HG03460 (cell line): ENCODE data around the gene DCP1B.

Experiments used
- ATAC-seq: cut with Tn5 transposase; IDR thresholded peaks from one replicate; pipeline ENCODE4 v1.9.1; 2021; ENCODE audit not compliant: unreplicated experiment

Gene DCP1B

GRCh38 chr12:2004113-2004929 lies at the start of gene DCP1B:
TSS of gene DCP1B (minus strand) at chr12:2004457. CDS start at chr12:2004431, 26 bp downstream.
- ATAC-seq: peak; percentile 98

- ATAC-seq: no peak
These were observed 49.4 kb upstream of the DCP1B start for GRCh38 chr12:2053691-2054090.

- ATAC-seq: no peak
These were observed 48.8 kb upstream of the DCP1B start, which contains the start of gene CACNA1C for GRCh38 chr12:2052826-2053678. TSS of gene CACNA1C (plus strand) at chr12:2052987. CDS start at chr12:2053563, 576 bp downstream.

GRCh38 chr12:2051700-2052621 lies 47.7 kb upstream of the DCP1B start:
- no peak for ATAC-seq

GRCh38 chr12:2049604-2050540 lies 45.6 kb upstream of the DCP1B start:
- ATAC-seq: no peak

GRCh38 chr12:2047752-2048151 lies 43.5 kb upstream of the DCP1B start:
- no peak for ATAC-seq

- ATAC-seq: no peak
These were observed 42.7 kb upstream of the DCP1B start for GRCh38 chr12:2046957-2047356.

- ATAC-seq: no peak
These were observed 39.9 kb upstream of the DCP1B start for GRCh38 chr12:2044165-2044564.

- no peak for ATAC-seq
These were observed 38.8 kb upstream of the DCP1B start for GRCh38 chr12:2043054-2043453.

GRCh38 chr12:2039034-2039433 lies 34.8 kb upstream of the DCP1B start:
- ATAC-seq: no peak

GRCh38 chr12:2035431-2036055 lies 31.3 kb upstream of the DCP1B start:
- no peak for ATAC-seq

GRCh38 chr12:2034633-2035430 lies 30.6 kb upstream of the DCP1B start:
- ATAC-seq: peak; percentile 71

- no peak for ATAC-seq
These were observed 28.2 kb upstream of the DCP1B start for GRCh38 chr12:2032506-2032905.

- ATAC-seq: no peak
These were observed 25.6 kb upstream of the DCP1B start for GRCh38 chr12:2029851-2030250.

- ATAC-seq: no peak
These were observed 23.1 kb upstream of the DCP1B start for GRCh38 chr12:2027351-2027750.

GRCh38 chr12:2023365-2023764 lies 19.1 kb upstream of the DCP1B start:
- no peak for ATAC-seq

GRCh38 chr12:2020511-2020910 lies 16.3 kb upstream of the DCP1B start:
- no peak for ATAC-seq

GRCh38 chr12:2019126-2019525 lies 14.9 kb upstream of the DCP1B start:
- no peak for ATAC-seq
